Thyroid gland (tissue), 4 donors: ENCODE data around the gene USP46. TPM values are rescaled to one million over a fixed set of nuclear protein-coding genes. Genes with fewer than 3 reads are reported as not detected.
A peak's percentile ranks its signal among the peaks of the same experiment; 100 is the strongest.

Source experiments
- DNase-seq, 2 donors: peaks; one replicate each; pipeline ENCODE4 v3.0.0-alpha.2; 2019
- H3K27ac ChIP-seq, 3 donors: fragments of 200-600 bp; sonication (generic); 1 replicate in 2 of 3; 2 replicates in 1 of 3; pipeline ENCODE4 v1.5.1; 2016 to 2019; ENCODE audit warnings: mild to moderate bottlenecking in 1 of 3, moderate library complexity in 1 of 3
- H3K27me3 ChIP-seq: fragments of 200-600 bp; sonication (generic); one replicate; pipeline ENCODE4 v1.5.1; 2019
- H3K36me3 ChIP-seq, 2 donors: fragments of 200-600 bp; sonication (generic); one replicate each; pipeline ENCODE4 v1.5.1; 2016 to 2019
- H3K4me1 ChIP-seq, 2 donors: fragments of 200-600 bp; sonication (generic); one replicate each; pipeline ENCODE4 v1.5.1; 2017 to 2019
- H3K4me3 ChIP-seq, 3 donors: fragments of 200-600 bp; sonication (generic); replicated peaks in 1 of 3; 1 replicate in 2 of 3; 2 replicates in 1 of 3; pipeline ENCODE4 v1.5.1; 2016; ENCODE audit warnings: mild to moderate bottlenecking in 1 of 3
- H3K9me3 ChIP-seq: fragments of 200-600 bp; sonication (generic); one replicate; pipeline ENCODE4 v1.5.1; 2017
- CTCF ChIP-seq, 6 experiments: fragments of 200-600 bp in 3 of 6; fragments of 450-650 bp in 3 of 6; sonication (generic) in 3 of 6; IDR thresholded peaks; one replicate each; pipeline ENCODE4 v1.5.1; 2016 to 2019; ENCODE audit warnings: antibody characterized with exemption in 6 of 6, mild to moderate bottlenecking in 2 of 6, inconsistent platforms in 1 of 6, moderate library complexity in 1 of 6
- POLR2A ChIP-seq, 2 donors: fragments of 450-650 bp; IDR thresholded peaks; one replicate each; pipeline ENCODE4 v1.6.1; 2017; ENCODE audit warnings: antibody characterized with exemption in 2 of 2, mild to moderate bottlenecking in 2 of 2, moderate library complexity in 1 of 2
- WGBS, 2 donors: methylation state at CpG; one replicate each; pipeline ENCODE4 v1.1.5; 2017; 5-methylcytosine and 5-hydroxymethylcytosine counted together
- intact Hi-C: fragments of 100-400 bp; cut with DNase I; formaldehyde crosslinking; loops from one replicate; pipeline ENCODE4 v1.15.1; 2023
- total RNA-seq, 4 donors: library from RNA; depleted of rRNA; stranded (reverse); fragments of >200 nt; gene quantifications; one replicate each; pipeline ENCODE4 v1.2.3, GENCODE V29; 2016

USP46 gene
- total RNA-seq, 4 donors from 2014 or later = 10.8 to 17.6 (median 14.2) TPM

GRCh38 chr4:52659722-52660261, 691 bp upstream of the USP46 start:
- intact Hi-C loops = loop anchor here (10.0 kb wide), 1 partner anchor 45 kb away; no protein-coding TSS in a partner anchor
- Histone ChIP-seq H3K9me3 (no peaks in the 10 kb centered on the region), H3K36me3 (no peaks in the 10 kb centered on the region), H3K27me3 (no peaks in the 10 kb centered on the region), H3K4me3 (peak overlapping the region; percentile 54 to 84 (median 81)), H3K4me1 (peaks cover 7 to 12% of the 10 kb centered on the region in 2 donors), H3K27ac (peak overlapping the region; percentile 92 to 95 (median 93))
- WGBS, 2 donors = 1 to 2% methylated on average over 15 to 41 of the region's 45 CpGs
- DNase-seq = peak; percentile 68 to 71
- TF ChIP-seq CTCF (IDR thresholded peaks at IDR 0.05) (no peak), POLR2A (IDR thresholded peaks at IDR 0.05) (no peak)

- peak; percentile 8 to 19 for DNase-seq
- Histone ChIP-seq H3K27me3 (no peaks in the 10 kb centered on the region), H3K4me1 (peaks cover 7 to 12% of the 10 kb centered on the region in 2 donors), H3K27ac (peak overlapping the region; percentile 81 to 95 (median 93)), H3K4me3 (peak overlapping the region in 2 of 3 donors; percentile 81 to 92), H3K36me3 (no peaks in the 10 kb centered on the region), H3K9me3 (no peaks in the 10 kb centered on the region)
- intact Hi-C loops = loop anchor here (10.0 kb wide), 1 partner anchor 46 kb away; no protein-coding TSS in a partner anchor
- WGBS, 2 donors = 0% methylated on average over 3 to 5 of the region's 33 CpGs
- TF ChIP-seq CTCF (IDR thresholded peaks at IDR 0.05) (no peak), POLR2A (IDR thresholded peaks at IDR 0.05) (no peak)
Measured at GRCh38 chr4:52658641-52659000, 480 bp downstream of the USP46 start.

GRCh38 chr4:52657618-52658501, 1.2 kb downstream of the USP46 start:
- WGBS, 2 donors = 29 to 44% methylated on average over 17 to 18 of the region's 18 CpGs
- TF ChIP-seq POLR2A (IDR thresholded peaks at IDR 0.05) (no peak), CTCF (IDR thresholded peaks at IDR 0.05) (no peak)
- Histone ChIP-seq H3K36me3 (no peaks in the 10 kb centered on the region), H3K27ac (peak overlapping the region; percentile 5 to 95 (median 17)), H3K4me3 (peak overlapping the region in 1 of 3 donors; percentile 81), H3K9me3 (no peaks in the 10 kb centered on the region), H3K4me1 (peaks cover 7 to 12% of the 10 kb centered on the region in 2 donors), H3K27me3 (no peaks in the 10 kb centered on the region)
- DNase-seq = peak; percentile 47 to 54
- intact Hi-C loops = loop anchor here (10.0 kb wide), 1 partner anchor 47 kb away; no protein-coding TSS in a partner anchor

- DNase-seq = no peak
- Histone ChIP-seq H3K4me3 (no peak overlapping the region), H3K27me3 (no peaks in the 10 kb centered on the region), H3K27ac (peak overlapping the region; percentile 5 to 95 (median 17)), H3K4me1 (peaks cover 7 to 12% of the 10 kb centered on the region in 2 donors), H3K36me3 (no peaks in the 10 kb centered on the region), H3K9me3 (no peaks in the 10 kb centered on the region)
- intact Hi-C loops = loop anchor here (10.0 kb wide), 1 partner anchor 48 kb away; no protein-coding TSS in a partner anchor
- TF ChIP-seq CTCF (IDR thresholded peaks at IDR 0.05) (no peak), POLR2A (IDR thresholded peaks at IDR 0.05) (no peak)
- WGBS, 2 donors = 58 to 68% methylated on average over 8 of the region's 8 CpGs
Measured at GRCh38 chr4:52657292-52657617, 1.8 kb downstream of the USP46 start.

GRCh38 chr4:52655506-52655905, 3.6 kb downstream of the USP46 start:
- Histone ChIP-seq H3K36me3 (no peaks in the 10 kb centered on the region), H3K4me1 (peaks cover 7 to 10% of the 10 kb centered on the region in 2 donors), H3K27me3 (no peaks in the 10 kb centered on the region), H3K9me3 (no peaks in the 10 kb centered on the region), H3K27ac (no peak overlapping the region), H3K4me3 (no peak overlapping the region)
- TF ChIP-seq CTCF (IDR thresholded peaks at IDR 0.05) (no peak), POLR2A (IDR thresholded peaks at IDR 0.05) (no peak)
- DNase-seq = no peak
- intact Hi-C loops = loop anchor here (10.0 kb wide), 1 partner anchor 49 kb away; no protein-coding TSS in a partner anchor
